GM12878 (cell line): Measurements from ENCODE around the gene AGTRAP. TPM values are rescaled to one million over a fixed set of nuclear protein-coding genes. Genes with fewer than 3 reads are reported as not detected.

Experiments
- ATAC-seq: fragments of 200-7000 bp; cut with Tn5 transposase; 3 replicates; pipeline ENCODE4 v1.9.1; 2020; ENCODE audit warnings: mild to moderate bottlenecking, moderate library complexity
- BruUV-seq: library from RNA; stranded (reverse); fragments of 400-500 nt; replicated peaks from 2 replicates; lab custom pipeline; 2021; lab: Mats Ljungman, UMichigan
- CTCF ChIA-PET: fragments of 300-600 bp; sonication (Branson Sonifier 250); formaldehyde crosslinking; extraction: SDS; loops from one replicate; lab custom pipeline; 2021; ENCODE audit warnings: inconsistent platforms; lab: Yijun Ruan, JAX
- POLR2A ChIA-PET: fragments of 350-600 bp; formaldehyde crosslinking; extraction: SDS; loops from one replicate; lab custom pipeline; 2021; ENCODE audit warnings: inconsistent platforms; lab: Charles Lee
- RAD21 ChIA-PET: fragments of 300-600 bp; sonication (Branson Sonifier 250); formaldehyde crosslinking; loops from one replicate; lab custom pipeline; 2023; ENCODE audit warnings: antibody characterized with exemption; ENCODE audit not compliant: unreplicated experiment; lab: Charles Lee
- SMC1A ChIA-PET: fragments of 300-600 bp; sonication (Branson Sonifier 250); formaldehyde crosslinking; loops from one replicate; lab custom pipeline; 2023; ENCODE audit not compliant: unreplicated experiment, uncharacterized antibody; lab: Charles Lee
- DNase-seq: peaks from one replicate; pipeline ENCODE4 v3.0.0-alpha.2; 2011; ENCODE audit warnings: low read depth, low spot score
- FAIRE-seq: peaks from 3 replicates; lab custom pipeline; 2011; peaks lifted over from hg19 to GRCh38; lab: Jason Lieb, UNC
- H2AFZ ChIP-seq: 2 replicates; pipeline ENCODE4 v1.6.0; 2011; ENCODE audit warnings: low read depth, low read length, control low read depth; ENCODE audit not compliant: control insufficient read depth
- H3K27ac ChIP-seq: 2 replicates; pipeline ENCODE4 v1.5.1; 2011; ENCODE audit warnings: control low read depth; ENCODE audit not compliant: control insufficient read depth, insufficient read depth
- H3K27me3 ChIP-seq, 2 experiments: replicated peaks in 1 of 2; 2 replicates each; pipeline versions ENCODE4 v1.6.0 to v1.6.1; 2011; ENCODE audit warnings: low read length in 1 of 2; ENCODE audit not compliant: control insufficient read depth in 2 of 2, insufficient read depth in 2 of 2
- H3K36me3 ChIP-seq, 2 experiments: 2 replicates each; pipeline ENCODE4 v1.5.1; 2011; ENCODE audit warnings: low read length in 1 of 2; ENCODE audit not compliant: control insufficient read depth in 2 of 2, insufficient read depth in 2 of 2
- H3K4me1 ChIP-seq: 2 replicates; pipeline ENCODE4 v1.6.1; 2011; ENCODE audit warnings: mild to moderate bottlenecking, low read length, moderate library complexity, mixed read lengths; ENCODE audit not compliant: control insufficient read depth, insufficient read depth
- H3K4me2 ChIP-seq: 2 replicates; pipeline ENCODE4 v1.6.0; 2011; ENCODE audit warnings: control low read depth; ENCODE audit not compliant: control insufficient read depth, insufficient read depth
- H3K4me3 ChIP-seq: fragments of 200-600 bp; sonication (generic); 2 replicates; pipeline ENCODE4 v1.5.1; 2016
- H3K79me2 ChIP-seq: 2 replicates; pipeline ENCODE4 v1.6.0; 2011; ENCODE audit warnings: low read length; ENCODE audit not compliant: control insufficient read depth, insufficient read depth
- H3K9ac ChIP-seq: 2 replicates; pipeline ENCODE4 v1.8.0; 2011; ENCODE audit warnings: low read length, control low read depth, mixed read lengths; ENCODE audit not compliant: control insufficient read depth, insufficient read depth
- H3K9me3 ChIP-seq: replicated peaks from 3 replicates; pipeline ENCODE4 v1.5.1; 2011; ENCODE audit warnings: mild to moderate bottlenecking, low read length; ENCODE audit not compliant: control insufficient read depth, insufficient read depth
- H4K20me1 ChIP-seq: 2 replicates; pipeline ENCODE4 v1.6.0; 2011; ENCODE audit not compliant: control insufficient read depth, insufficient read depth
- ASH2L ChIP-seq: fragments of 300-600, 200-600 bp; sonication (generic); IDR thresholded peaks from 2 replicates; pipeline ENCODE4 v1.6.1; 2017; ENCODE audit warnings: low read depth, mild to moderate bottlenecking, borderline replicate concordance
- EP300 ChIP-seq, 2 experiments: fragments of 150-350 bp in 1 of 2; IDR thresholded peaks; 2 replicates each; pipeline ENCODE4 v1.6.1; 2011 to 2012; ENCODE audit warnings: low read depth in 2 of 2, low read length in 2 of 2, borderline replicate concordance in 1 of 2, improper control_type of control experiment in 1 of 2, inconsistent platforms in 1 of 2; ENCODE audit not compliant: control insufficient read depth in 1 of 2
- HCFC1 ChIP-seq: fragments of 150-350 bp; IDR thresholded peaks from 2 replicates; pipeline ENCODE4 v1.6.1; 2014; ENCODE audit warnings: low read length
- HDAC2 ChIP-seq: fragments of 200-600 bp; sonication (generic); IDR thresholded peaks from 2 replicates; pipeline ENCODE4 v1.6.1; 2017
- KLF5 ChIP-seq: fragments of 450-650 bp; IDR thresholded peaks from 2 replicates; pipeline ENCODE4 v1.6.1; 2014; ENCODE audit warnings: mild to moderate bottlenecking; ENCODE audit not compliant: partially characterized antibody
- LARP7 ChIP-seq: fragments of 450-650 bp; IDR thresholded peaks from 2 replicates; pipeline ENCODE4 v1.6.1; 2017; ENCODE audit warnings: mild to moderate bottlenecking
- MEF2B ChIP-seq: fragments of 450-650 bp; IDR thresholded peaks from 2 replicates; pipeline ENCODE4 v1.6.1; 2018; ENCODE audit warnings: mild to moderate bottlenecking, moderate library complexity; ENCODE audit not compliant: partially characterized antibody, poor library complexity, severe bottlenecking
- NR2C2 ChIP-seq: IDR thresholded peaks from 2 replicates; pipeline ENCODE4 v1.6.1; 2011; ENCODE audit warnings: borderline replicate concordance, low read depth; ENCODE audit not compliant: control insufficient read depth, insufficient read length
- RAD21 ChIP-seq: IDR thresholded peaks from 2 replicates; pipeline ENCODE4 v1.6.1; 2011; ENCODE audit warnings: mild to moderate bottlenecking, low read depth, low read length, moderate library complexity; ENCODE audit not compliant: insufficient read depth
- RFX5 ChIP-seq: IDR thresholded peaks from 2 replicates; pipeline ENCODE4 v1.6.1; 2011; ENCODE audit warnings: low read depth, low read length, improper control_type of control experiment
- RUNX3 ChIP-seq: IDR thresholded peaks from 2 replicates; pipeline ENCODE4 v1.6.1; 2012; ENCODE audit warnings: low read length, inconsistent platforms
- SREBF1 ChIP-seq: IDR thresholded peaks from 2 replicates; pipeline ENCODE4 v1.6.1; 2012; ENCODE audit warnings: mild to moderate bottlenecking, low read length
- ZBTB33 ChIP-seq: fragments of 450-650 bp; IDR thresholded peaks from 2 replicates; pipeline ENCODE4 v1.6.1; 2017; ENCODE audit warnings: mild to moderate bottlenecking
- WGBS: methylation state at CpG from one replicate; pipeline ENCODE4 v1.1.6; 2016; ENCODE audit warnings: low lambda C conversion rate; ENCODE audit not compliant: insufficient replicate concordance, insufficient coverage; ENCODE audit errors: missing lambda C conversion rate; 5-methylcytosine and 5-hydroxymethylcytosine counted together
- in situ Hi-C: fragments of 300-500 bp; cut with MboI; formaldehyde crosslinking; loops from 9 replicates; pipeline ENCODE4 v1.14.3; 2018; ENCODE audit warnings: mixed read lengths
- intact Hi-C: fragments of 100-400 bp; cut with micrococcal nuclease; formaldehyde crosslinking; loops from one replicate; pipeline ENCODE4 v1.14.2; 2022; ENCODE audit not compliant: unreplicated experiment
- polyA plus RNA-seq, 11 experiments: library from polyadenylated mRNA; depleted of rRNA in 4 of 11; unstranded in 6 of 11; stranded (reverse) in 5 of 11; fragments of >200 nt; fragmentation: Nextera tagmentation in 4 of 11; fragmentation: Illumina TruSeq in 1 of 11; extraction: Ambion mirVana in 4 of 11; extraction: Trizol in 1 of 11; gene quantifications; 1 replicate in 1 of 11; 2 replicates in 10 of 11; pipeline versions ENCODE4 v1.2.1 to v1.2.3, GENCODE V29; 2011 to 2016; ENCODE audit warnings: inconsistent platforms in 2 of 11, missing spikeins in 2 of 11, low read depth in 1 of 11
- total RNA-seq, 4 experiments: library from RNA; depleted of rRNA in 3 of 4; stranded (reverse); fragments of >200 nt in 3 of 4; fragmentation: Illumina TruSeq in 1 of 4; extraction: Trizol in 1 of 4; gene quantifications; 2 replicates each; pipeline versions ENCODE4 v1.2.1 to v1.2.3, GENCODE V29; 2013 to 2021
- TF ChIP-seq, protein P1 (sequence below): IDR thresholded peaks from 2 replicates; pipeline ENCODE4 v1.6.1; 2011; ENCODE audit warnings: low read depth, low read length, improper control_type of control experiment, borderline replicate concordance
- TF ChIP-seq, protein P2 (sequence below): IDR thresholded peaks from 2 replicates; pipeline ENCODE4 v1.6.1; 2011; ENCODE audit warnings: low read depth, mild to moderate bottlenecking, low read length, moderate library complexity, borderline replicate concordance; ENCODE audit errors: extremely low read depth
- TF ChIP-seq, protein P3 (sequence below): fragments of 450-650 bp; IDR thresholded peaks from 2 replicates; pipeline ENCODE4 v1.6.1; 2017; ENCODE audit warnings: mild to moderate bottlenecking, moderate library complexity

The AGTRAP gene
- total and polyA plus RNA-seq, 10 of the 15 experiments (the other 5 are each of a cell fraction or from before 2014, with no cell fraction given), result 3.0 to 17.4 (median 10.2) TPM

DNA sequence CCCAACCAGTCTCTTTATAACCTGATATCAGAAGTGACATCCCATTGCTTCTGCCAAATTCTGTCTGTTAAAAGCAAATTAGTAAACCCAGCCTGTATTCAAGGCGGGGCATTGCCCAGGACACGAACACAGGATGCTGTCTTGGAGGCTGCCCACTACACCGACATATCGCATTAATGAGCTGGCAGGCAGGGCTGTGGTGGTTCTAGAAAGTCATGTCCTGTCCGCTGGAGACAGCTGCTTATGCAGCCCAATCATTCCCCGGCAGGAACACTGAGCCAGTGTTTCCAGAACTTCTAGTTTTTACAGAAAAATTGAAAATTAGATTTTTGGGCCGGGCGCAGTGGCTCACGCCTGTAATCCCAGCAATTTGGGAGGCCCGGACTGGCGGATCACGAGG is 45.4 kb downstream of the AGTRAP start (continued):
- TF ChIP-seq ZBTB33 (no peak), NR2C2 (no peak), KLF5 (no peak), SREBF1 (no peak), HDAC2 (no peak), MEF2B (no peak)
- TF ChIP-seq, protein P1, sequence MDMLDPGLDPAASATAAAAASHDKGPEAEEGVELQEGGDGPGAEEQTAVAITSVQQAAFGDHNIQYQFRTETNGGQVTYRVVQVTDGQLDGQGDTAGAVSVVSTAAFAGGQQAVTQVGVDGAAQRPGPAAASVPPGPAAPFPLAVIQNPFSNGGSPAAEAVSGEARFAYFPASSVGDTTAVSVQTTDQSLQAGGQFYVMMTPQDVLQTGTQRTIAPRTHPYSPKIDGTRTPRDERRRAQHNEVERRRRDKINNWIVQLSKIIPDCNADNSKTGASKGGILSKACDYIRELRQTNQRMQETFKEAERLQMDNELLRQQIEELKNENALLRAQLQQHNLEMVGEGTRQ, result no peak

DNA sequence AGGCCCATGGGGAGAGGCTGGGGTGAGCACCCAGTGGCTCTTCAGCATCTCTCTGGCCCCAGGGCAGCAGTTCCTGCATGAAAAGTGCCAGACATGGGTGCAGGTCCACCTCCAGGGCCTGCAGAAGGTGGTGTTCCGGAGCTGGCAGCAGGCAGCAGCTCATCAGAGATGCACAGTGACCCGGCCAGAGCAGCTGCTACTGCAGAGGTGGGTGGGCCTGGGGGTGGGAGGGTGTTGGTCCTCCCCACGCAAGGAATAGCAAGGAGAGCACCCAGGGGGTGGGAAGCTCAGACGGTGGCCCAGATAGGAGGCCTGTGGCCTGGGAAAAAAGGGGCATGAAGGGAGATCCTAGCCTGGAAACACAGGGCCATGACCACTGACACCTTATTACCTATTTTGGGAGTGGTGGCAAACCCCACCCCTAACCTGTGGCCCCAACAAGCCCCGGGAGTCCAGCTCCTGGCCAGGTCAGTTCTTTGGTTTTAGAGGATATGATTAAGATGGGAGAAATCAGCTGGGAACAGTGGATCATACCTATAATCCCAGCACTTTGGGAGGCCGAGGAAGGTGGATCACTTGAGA is 46.3 kb downstream of the AGTRAP start:
- Histone ChIP-seq H3K27ac (no peak overlapping the region), H3K9ac (no peak overlapping the region), H3K4me1 (peaks cover 4% of the 10 kb centered on the region; the same call in 1 of the 2 replicates), H4K20me1 (no peaks in the 10 kb centered on the region), H3K36me3 (no peaks in the 10 kb centered on the region), H3K79me2 (no peaks in the 10 kb centered on the region), H3K27me3 (no peaks in the 10 kb centered on the region), H2AFZ (no peak overlapping the region), H3K9me3 (no peaks in the 10 kb centered on the region), H3K4me2 (no peak overlapping the region), H3K4me3 (no peak overlapping the region)
- in situ Hi-C loops, result no loop called here
- no TSS peak for BruUV-seq
- intact Hi-C loops, result no loop called here
- ATAC-seq, result no peak
- DNase-seq, result no peak
- WGBS, result 37% methylated on average over 6 of the region's 6 CpGs
- FAIRE-seq, result no peak
- ChIA-PET CTCF (interaction anchor here (1.2 kb wide), 1 partner anchor 43 kb away, joined by 3 read pairs; no protein-coding TSS in a partner anchor), SMC1A (interaction anchor here (0.8 kb wide), 1 partner anchor 24 kb away, joined by 3 read pairs; the partner anchor contains the start of gene CLCN6), POLR2A (no interaction called here), RAD21 (interaction anchor here (1.0 kb wide), 1 partner anchor 112 kb away, joined by 3 read pairs; no protein-coding TSS in a partner anchor)
- TF ChIP-seq, protein P2, sequence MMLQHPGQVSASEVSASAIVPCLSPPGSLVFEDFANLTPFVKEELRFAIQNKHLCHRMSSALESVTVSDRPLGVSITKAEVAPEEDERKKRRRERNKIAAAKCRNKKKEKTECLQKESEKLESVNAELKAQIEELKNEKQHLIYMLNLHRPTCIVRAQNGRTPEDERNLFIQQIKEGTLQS, result no peak
- TF ChIP-seq RFX5, result no peak
- TF ChIP-seq LARP7, result no peak
- no peak for TF ChIP-seq ASH2L
- TF ChIP-seq, protein P3, sequence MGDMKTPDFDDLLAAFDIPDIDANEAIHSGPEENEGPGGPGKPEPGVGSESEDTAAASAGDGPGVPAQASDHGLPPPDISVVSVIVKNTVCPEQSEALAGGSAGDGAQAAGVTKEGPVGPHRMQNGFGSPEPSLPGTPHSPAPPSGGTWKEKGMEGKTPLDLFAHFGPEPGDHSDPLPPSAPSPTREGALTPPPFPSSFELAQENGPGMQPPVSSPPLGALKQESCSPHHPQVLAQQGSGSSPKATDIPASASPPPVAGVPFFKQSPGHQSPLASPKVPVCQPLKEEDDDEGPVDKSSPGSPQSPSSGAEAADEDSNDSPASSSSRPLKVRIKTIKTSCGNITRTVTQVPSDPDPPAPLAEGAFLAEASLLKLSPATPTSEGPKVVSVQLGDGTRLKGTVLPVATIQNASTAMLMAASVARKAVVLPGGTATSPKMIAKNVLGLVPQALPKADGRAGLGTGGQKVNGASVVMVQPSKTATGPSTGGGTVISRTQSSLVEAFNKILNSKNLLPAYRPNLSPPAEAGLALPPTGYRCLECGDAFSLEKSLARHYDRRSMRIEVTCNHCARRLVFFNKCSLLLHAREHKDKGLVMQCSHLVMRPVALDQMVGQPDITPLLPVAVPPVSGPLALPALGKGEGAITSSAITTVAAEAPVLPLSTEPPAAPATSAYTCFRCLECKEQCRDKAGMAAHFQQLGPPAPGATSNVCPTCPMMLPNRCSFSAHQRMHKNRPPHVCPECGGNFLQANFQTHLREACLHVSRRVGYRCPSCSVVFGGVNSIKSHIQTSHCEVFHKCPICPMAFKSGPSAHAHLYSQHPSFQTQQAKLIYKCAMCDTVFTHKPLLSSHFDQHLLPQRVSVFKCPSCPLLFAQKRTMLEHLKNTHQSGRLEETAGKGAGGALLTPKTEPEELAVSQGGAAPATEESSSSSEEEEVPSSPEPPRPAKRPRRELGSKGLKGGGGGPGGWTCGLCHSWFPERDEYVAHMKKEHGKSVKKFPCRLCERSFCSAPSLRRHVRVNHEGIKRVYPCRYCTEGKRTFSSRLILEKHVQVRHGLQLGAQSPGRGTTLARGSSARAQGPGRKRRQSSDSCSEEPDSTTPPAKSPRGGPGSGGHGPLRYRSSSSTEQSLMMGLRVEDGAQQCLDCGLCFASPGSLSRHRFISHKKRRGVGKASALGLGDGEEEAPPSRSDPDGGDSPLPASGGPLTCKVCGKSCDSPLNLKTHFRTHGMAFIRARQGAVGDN, result no peak
- no peak for TF ChIP-seq EP300 (IDR thresholded peaks at IDR 0.05; ENCODE audit: borderline replicate concordance in 1 of 2, control insufficient read depth in 1 of 2, low read depth in 2 of 2, low read length in 2 of 2)
- no peak for TF ChIP-seq RUNX3
- TF ChIP-seq HCFC1, result no peak
- no peak for TF ChIP-seq RAD21
